Measurements from ENCODE around the gene SYCN. TPM values are rescaled to one million over a fixed set of nuclear protein-coding genes. Genes with fewer than 3 reads are reported as not detected.

Gene SYCN
- total RNA-seq, 1 donor from 2014 or later, result not detected

- intact Hi-C loops (cut with DNase I), result no loop called here
- no peak for DNase-seq
- no peak overlapping the region for H3K4me3 ChIP-seq
- H3K27ac ChIP-seq, result no peak overlapping the region
- H3K27me3 ChIP-seq, result peaks cover 23% of the 10 kb centered on the region
- no peak for TF ChIP-seq CTCF (IDR thresholded peaks at IDR 0.05)
- ATAC-seq, result no peak
- no peaks in the 10 kb centered on the region for H3K4me1 ChIP-seq
- H3K9me3 ChIP-seq, result no peaks in the 10 kb centered on the region
- no peaks in the 10 kb centered on the region for H3K36me3 ChIP-seq
Observed at GRCh38 chr19:39207293-39207836, 3.3 kb upstream of the SYCN start.

- intact Hi-C loops (cut with DNase I), result no loop called here
- H3K27me3 ChIP-seq, result peaks cover 30% of the 10 kb centered on the region
- TF ChIP-seq CTCF (IDR thresholded peaks at IDR 0.05), result no peak
- ATAC-seq (no peak), DNase-seq (no peak)
- no peaks in the 10 kb centered on the region for H3K4me1 ChIP-seq
- no peak overlapping the region for H3K27ac ChIP-seq
- H3K9me3 ChIP-seq, result no peaks in the 10 kb centered on the region
- no peak overlapping the region for H3K4me3 ChIP-seq
- H3K36me3 ChIP-seq, result no peaks in the 10 kb centered on the region
Observed at GRCh38 chr19:39206122-39206521, 2.1 kb upstream of the SYCN start.

GRCh38 chr19:39205449-39205764 lies 1.3 kb upstream of the SYCN start:
- no peak for TF ChIP-seq CTCF (IDR thresholded peaks at IDR 0.05)
- Histone ChIP-seq H3K36me3 (no peaks in the 10 kb centered on the region), H3K4me1 (no peaks in the 10 kb centered on the region), H3K27me3 (peaks cover 34% of the 10 kb centered on the region), H3K27ac (no peak overlapping the region), H3K4me3 (no peak overlapping the region), H3K9me3 (no peaks in the 10 kb centered on the region)
- intact Hi-C loops (cut with DNase I), result no loop called here
- ATAC-seq, result no peak
- DNase-seq, result no peak

- no peak for TF ChIP-seq CTCF (IDR thresholded peaks at IDR 0.05)
- DNase-seq (no peak), ATAC-seq (no peak)
- H3K27me3 ChIP-seq, result peaks cover 55% of the 10 kb centered on the region
- H3K4me1 ChIP-seq, result no peaks in the 10 kb centered on the region
- no peaks in the 10 kb centered on the region for H3K9me3 ChIP-seq
- H3K4me3 ChIP-seq, result no peak overlapping the region
- no peak overlapping the region for H3K27ac ChIP-seq
- intact Hi-C loops (cut with DNase I), result no loop called here
- no peaks in the 10 kb centered on the region for H3K36me3 ChIP-seq
Observed at GRCh38 chr19:39202998-39203355, 1.1 kb downstream of the SYCN start.

- no peak for ATAC-seq
- Histone ChIP-seq H3K27ac (no peak overlapping the region), H3K4me3 (no peak overlapping the region), H3K27me3 (peaks cover 78% of the 10 kb centered on the region), H3K36me3 (no peaks in the 10 kb centered on the region), H3K9me3 (no peaks in the 10 kb centered on the region), H3K4me1 (peaks cover 7% of the 10 kb centered on the region)
- DNase-seq, result no peak
- intact Hi-C loops (cut with DNase I), result no loop called here
- no peak for TF ChIP-seq CTCF (IDR thresholded peaks at IDR 0.05)
Observed at GRCh38 chr19:39200803-39201115, 3.3 kb downstream of the SYCN start.

- no peak for TF ChIP-seq CTCF (IDR thresholded peaks at IDR 0.05)
- no peak overlapping the region for H3K4me3 ChIP-seq
- no peaks in the 10 kb centered on the region for H3K9me3 ChIP-seq
- no peak for ATAC-seq
- peaks cover 82% of the 10 kb centered on the region for H3K27me3 ChIP-seq
- peaks cover 7% of the 10 kb centered on the region for H3K4me1 ChIP-seq
- H3K27ac ChIP-seq, result no peak overlapping the region
- intact Hi-C loops (cut with DNase I), result no loop called here
- no peak for DNase-seq
- H3K36me3 ChIP-seq, result no peaks in the 10 kb centered on the region
Observed at GRCh38 chr19:39200066-39200802, 3.8 kb downstream of the SYCN start.

Measured in upper lobe of right lung (tissue), 1 donor.